ENCODE measurements around the gene BRWD1.
"Not testable (repeated sequence)": the region's sequence is repeated elsewhere in the genome, so short reads cannot be mapped to it uniquely, and the experiment has no call there.

The BRWD1 gene

DNA sequence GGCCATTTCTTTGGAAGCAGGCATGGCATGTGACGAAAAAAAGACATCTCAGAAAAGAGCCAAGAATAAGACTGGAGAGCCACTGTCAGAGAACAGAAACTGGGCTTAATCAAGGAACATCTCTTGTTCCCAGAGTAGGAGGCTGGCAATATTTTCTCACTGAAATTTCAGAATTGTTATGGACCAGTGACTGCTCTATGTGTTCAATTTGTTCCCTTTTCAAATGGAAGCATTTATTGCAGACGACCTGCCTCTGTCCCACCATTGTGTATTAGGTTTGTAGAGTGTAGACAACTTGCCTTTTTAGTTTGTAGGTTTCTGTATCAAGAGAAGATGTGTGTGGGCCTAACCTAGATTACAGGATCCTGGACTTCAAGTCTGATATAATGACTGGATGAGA is 148.9 kb downstream of the BRWD1 start:
- no peak for DNase-seq

DNA sequence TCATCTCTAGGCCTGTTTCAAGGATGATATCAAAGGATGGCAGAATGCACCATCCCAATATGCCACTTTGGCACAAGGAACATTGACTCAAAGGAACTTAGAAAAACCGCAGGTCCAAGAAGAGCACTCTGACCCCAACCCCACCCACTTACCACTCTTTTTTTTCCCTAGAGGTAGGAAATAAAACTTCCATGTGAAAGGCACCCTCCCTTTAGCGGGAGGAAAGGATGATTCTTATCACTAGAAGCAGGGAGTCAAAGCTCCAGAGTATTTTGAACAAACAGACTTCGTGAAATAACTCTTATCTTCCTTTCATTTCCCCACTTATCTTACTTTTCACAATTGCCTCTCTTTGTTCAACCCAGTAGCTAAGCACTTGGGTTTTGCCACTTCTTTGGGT is 152.4 kb downstream of the BRWD1 start:
- DNase-seq, result no peak

DNA sequence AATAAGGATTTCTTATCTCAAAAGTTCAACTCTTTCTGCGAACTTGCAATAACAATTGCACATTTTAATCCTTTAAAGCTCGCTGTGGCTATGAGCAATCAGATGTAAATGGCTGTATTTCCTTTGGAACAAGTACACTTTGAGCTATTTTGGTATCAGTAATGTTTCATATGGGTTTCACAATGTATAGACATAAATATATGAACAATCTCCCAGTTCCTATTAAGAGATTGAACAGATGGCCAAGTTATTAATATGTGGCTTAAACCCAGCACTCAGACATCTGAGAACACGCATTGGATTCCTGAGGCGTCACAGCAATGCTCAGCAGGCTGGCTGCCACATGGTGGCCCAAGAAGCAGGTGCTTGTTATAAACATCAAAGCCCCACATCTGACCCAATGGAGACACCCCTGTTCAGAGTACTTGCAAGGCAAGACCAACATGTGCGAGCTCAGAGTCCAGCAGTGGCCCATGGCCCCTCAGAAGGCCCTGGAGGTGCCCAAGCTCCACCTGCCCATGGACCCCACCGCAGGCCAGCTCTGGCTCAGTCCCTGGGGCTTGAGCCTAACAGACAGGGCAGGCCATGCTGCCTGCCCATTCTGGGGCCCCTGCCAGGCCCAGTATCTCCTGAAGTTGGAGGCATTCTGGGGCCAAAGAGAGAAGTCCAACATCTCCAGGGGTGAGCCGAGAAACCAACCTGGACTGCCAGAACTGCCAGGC is 153.9 kb downstream of the BRWD1 start:
- no peak for DNase-seq

DNA sequence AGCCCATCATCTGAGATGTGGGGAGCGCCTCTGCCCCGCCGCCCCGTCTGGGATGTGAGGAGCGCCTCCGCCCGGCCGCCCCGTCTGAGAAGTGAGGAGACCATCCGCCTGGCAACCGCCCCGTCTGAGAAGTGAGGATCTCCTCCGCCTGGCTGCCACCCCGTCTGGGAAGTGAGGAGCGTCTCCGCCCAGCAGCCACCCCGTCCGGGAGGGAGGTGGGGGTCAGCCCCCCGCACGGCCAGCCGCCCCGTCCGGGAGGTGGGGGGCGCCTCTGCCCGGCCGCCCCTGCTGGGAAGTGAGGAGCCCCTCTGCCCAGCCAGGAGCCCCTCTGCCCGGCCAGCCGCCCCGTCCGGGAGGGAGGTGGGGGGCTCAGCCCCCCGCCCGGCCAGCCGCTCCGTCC is 156.2 kb downstream of the BRWD1 start:
- DNase-seq, result not testable (repeated sequence)

DNA sequence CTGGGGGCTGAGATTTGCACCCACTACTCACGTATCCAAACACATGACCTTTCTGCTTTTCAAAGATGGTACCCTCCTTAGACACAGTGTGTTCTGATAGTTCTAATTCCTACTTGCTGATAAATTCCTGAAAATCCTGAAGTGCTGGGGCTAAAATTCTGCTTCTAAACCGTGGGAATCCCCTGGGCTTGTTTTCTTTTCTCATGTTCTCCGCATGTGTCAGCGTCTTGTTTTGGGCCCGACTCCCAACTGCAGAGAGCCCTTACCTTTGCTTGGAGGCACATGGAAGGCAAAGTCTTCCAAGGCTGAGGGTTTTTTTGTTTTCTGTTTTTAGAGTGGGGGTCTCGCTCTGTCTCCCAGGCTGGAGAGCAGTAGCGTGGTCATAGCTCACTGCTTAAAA is 157.4 kb downstream of the BRWD1 start:
- no peak for DNase-seq

DNA sequence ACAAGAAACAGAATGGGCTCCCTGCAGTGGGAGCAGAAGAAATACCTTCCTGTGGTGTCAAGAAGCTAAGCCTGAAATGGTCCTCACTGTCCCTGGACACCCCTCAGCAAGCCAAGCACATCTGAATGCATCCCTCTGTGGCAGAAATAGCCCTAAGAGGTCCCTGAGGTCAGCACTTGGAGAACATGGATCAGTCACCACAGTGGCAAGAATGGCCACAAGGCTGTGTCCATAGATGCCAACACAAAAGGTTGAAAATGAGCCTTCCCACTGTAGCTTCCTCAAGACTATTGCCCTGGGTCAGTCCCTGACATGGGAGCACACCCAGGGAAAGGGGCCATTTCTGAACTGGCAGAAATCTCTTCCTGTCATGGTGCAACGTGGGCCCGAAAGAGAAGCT is 157.9 kb downstream of the BRWD1 start:
- DNase-seq, result no peak

DNA sequence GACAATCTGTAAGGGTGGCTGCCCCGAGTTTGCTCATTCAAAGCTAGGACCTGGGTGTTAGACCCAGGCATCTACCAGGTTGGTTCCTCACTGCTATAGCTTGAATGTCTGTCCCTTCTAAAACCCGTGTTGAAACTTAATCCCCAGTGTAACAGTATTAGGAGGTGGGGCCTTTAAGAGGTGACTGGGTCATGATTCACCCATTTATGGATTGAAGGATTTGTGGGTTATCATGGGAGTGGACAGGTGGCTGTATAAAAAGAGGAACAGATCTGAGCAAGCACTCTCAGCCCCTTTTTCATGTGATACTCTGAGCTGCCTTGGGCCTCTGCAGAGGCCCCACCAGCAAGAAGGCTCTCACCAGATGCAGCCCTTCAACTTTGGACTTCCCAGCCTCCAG is 159.6 kb downstream of the BRWD1 start:
- DNase-seq, result no peak

DNA sequence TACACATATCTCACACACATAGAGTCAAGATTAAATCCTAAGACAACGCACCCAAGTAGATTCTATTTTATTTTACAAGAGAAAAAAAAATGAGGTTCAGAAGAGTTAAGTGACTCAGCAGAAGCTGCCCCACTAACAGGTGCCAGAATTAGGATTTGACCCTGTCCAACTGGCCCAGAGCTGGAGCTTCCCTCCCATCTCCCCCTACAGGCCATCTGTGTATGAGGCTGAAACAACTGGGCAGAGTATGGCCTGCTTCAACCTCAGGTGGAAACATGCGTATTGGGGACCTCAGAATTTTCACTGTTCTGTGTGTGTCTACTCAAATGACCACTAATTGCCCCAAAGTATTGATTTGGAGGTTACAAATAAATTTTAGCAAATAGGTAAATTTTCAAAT is 160.1 kb downstream of the BRWD1 start:
- DNase-seq, result no peak

DNA sequence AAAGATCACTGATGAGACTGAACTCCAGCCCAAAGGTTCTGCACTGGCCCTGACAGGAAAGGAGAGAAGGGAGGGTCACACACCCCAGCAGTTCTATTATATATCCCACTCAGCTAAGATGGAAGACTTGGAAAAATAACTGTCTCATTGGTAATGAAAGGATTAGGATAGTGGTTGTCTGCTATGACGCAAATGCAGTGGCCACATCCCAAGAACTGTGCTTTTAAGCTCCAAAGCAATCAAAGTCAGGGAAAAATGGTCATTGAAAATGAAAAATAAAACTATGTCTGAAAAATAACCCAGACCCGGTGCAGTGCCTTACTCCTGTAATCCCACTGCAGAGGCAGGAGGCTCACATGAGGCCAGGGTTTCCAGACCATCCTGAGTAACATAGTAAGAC is 161.2 kb downstream of the BRWD1 start:
- no peak for DNase-seq

DNA sequence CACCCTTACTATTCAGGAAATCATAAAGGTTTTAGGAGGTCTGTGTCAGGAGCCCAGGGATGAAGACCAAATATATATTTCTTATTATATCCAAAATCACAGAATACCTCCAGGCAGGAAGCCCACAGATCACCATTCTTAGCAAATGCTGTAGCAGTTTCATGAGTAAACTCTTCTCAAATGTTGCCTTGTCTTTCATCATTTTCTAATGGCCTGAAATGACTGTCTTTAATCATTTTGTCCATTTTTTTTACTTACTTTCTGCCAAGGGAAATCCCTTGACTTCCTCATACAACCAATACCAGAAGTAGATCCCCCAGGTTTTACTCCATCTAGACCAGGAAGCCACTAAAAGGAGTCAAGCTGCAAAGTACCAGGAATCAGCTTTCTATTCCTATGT is 162.6 kb downstream of the BRWD1 start:
- DNase-seq, result no peak

DNA sequence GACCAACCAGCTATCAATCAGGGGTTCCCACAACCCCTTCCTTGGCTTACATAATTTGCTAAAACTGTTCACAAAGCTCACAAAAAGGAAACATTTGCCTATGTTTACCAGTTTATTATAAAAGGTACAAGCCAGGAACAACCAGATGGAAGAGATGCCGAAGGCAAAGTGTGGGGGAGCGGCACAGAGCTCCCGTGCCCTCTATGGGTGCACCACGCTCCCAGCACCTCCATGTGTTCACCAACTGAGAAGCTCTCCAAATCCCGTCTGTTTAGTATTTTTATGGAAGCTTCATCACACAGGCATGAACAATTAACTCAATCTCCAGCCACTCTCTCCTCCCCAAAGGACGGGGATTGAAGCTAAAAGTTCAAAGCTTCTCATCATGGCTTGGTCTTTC is 163.1 kb downstream of the BRWD1 start:
- DNase-seq, result no peak

DNA sequence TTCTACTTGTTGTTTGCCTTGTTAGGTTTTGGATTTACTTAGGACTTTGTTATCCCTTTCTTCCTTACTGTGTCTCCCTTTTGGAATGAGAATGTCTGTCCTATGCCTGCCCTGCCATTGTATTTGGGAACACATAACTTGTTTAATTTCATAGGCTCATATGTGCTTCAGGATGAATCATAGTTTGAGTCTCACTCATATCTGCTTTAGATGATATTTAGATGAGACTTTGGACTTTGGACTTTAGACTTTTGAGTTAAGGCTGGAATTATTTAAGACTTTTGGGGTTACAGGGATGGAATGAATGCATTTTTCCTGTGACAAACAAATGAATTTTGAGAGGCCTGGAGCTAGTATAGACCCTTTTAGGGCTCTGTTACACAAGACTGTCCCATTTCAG is 163.6 kb downstream of the BRWD1 start:
- no peak for DNase-seq

DNA sequence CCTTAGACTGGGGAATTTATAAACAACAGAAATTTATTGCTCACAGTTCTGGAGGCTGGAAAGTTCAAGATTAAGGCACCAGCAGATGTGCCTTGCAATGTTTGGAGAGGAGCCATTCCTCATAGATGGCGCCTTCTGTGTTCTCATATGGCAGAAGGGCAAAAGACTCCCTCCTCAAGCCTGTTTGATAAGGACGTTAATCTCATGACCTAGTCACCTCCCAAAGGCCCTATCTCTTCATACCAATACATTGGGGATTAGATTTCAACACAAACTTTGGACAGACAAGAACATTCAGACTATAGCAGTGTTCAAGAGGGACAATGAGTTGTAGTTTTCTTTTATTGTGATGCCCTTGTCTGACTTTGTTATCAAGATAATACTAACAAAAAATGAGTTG is 164.5 kb downstream of the BRWD1 start:
- no peak for DNase-seq

DNA sequence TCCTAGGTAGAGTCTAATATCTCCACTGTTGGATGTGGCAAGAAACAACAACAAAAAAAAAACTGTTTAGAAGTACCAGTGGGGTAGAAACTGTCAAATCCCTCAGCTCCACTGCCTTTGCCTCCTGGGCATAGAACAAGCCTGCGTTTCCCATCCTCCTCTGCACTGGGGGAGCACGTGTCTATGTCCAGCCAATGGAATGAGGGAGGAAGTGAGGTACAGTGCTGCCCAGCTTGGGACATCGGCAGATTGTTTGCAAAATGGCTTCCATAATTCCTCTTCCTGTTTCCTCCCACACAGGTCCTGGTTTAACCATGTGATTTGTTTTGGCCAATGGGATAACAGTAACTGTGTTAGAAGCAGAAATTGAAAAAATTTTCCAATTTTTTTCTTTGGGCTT is 169.2 kb downstream of the BRWD1 start:
- no peak for DNase-seq

DNA sequence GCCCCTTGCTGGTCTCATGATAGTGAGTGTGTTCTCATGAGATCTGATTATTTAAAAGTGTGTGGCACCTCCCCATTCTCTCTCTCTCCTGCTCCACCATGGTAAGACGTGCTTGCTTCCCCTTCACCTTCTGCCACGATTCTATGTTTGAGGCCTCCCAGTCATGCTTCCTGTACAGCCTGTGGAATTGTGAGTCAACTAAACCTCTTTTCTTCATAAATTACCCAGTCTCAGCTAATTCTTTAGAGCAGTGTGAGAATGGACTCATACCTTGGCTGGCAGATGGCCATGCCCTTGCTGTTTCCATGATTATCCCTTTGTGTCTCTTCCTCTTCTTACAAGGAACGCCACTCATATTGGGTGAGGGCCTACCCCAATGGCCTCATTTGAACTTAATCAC is 170.5 kb downstream of the BRWD1 start:
- no peak for DNase-seq

DNA sequence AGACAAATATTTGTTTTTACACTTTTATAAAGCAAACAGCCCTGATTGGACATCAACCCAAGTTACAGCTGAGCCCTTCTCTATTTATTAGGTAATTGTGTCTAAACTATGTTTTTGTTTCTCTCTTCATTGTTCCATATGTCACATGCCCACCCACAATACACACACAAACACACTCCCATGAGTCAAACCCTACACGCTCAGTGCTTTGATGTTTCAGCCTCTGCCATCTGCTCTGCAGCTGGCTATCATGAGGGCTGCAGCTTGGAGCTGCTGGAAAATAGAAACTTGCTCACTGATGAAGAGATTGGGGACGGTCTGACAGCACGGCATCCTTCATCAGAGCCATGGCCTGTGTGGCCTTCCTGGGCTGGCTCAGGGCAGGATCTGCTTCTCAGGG is 171.9 kb downstream of the BRWD1 start:
- no peak for DNase-seq

DNA sequence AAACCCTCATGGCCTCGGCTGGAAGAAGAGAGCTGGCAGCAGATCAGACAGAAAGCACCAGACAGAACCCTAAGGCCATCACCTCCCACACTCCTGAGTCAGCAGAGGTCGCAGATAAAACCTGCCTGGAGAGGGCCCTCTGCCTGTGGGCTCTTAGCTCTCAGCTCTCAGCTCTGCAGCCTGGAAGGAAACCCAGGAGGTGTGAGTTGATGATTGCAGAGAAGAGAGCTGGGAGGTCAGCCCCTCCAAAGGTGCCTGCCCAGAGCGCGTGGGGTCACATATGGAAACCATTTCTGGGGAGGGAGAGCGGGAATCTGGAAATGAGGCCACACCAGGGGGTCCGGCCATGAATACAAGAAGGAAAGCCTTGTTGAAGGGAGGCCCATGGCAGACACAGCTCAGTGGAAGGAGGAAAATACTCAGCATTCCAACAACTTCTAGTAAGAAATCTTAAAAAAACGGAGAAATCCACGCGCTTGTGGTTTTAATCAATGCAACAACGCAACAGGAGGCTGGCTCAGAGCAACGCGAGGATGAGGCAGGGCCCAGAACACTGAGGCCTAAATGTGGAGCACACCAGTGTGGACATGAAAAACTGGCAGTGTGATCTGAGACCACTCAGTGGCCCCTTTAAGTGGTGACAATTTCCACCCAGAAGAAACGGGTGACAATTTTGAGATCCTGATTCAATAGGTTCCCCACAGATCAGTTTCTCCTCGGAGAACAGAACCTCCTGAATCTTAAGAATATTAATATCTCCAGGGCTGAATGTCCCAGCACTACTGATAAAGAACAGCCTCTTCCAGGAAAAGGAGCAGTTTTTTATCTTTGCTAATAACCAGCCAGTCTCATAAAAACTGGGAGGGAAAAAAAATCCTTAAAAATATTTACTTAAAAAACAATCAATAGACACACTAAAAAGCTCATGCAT is 175.9 kb downstream of the BRWD1 start:
- no peak for DNase-seq

DNA sequence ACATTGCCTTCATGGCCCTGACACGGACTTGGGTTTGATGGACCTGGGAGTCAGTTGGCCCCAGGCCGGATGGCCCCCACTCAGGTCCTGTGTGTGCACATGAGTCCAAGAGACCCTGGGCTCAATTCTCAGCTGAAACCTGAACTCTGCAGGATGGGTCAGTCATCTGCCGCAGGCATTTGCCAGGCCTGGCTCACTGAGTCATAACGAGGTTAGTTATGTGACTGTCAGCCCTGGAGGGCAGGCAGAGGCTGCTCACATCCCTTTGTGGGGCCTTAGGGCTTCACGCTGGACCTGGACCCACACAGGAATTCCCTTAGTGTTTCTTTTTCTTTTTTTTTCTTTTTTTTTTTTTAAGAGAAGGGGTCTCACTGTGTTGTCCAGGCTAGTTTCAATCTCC is 176.7 kb downstream of the BRWD1 start:
- no peak for DNase-seq

DNA sequence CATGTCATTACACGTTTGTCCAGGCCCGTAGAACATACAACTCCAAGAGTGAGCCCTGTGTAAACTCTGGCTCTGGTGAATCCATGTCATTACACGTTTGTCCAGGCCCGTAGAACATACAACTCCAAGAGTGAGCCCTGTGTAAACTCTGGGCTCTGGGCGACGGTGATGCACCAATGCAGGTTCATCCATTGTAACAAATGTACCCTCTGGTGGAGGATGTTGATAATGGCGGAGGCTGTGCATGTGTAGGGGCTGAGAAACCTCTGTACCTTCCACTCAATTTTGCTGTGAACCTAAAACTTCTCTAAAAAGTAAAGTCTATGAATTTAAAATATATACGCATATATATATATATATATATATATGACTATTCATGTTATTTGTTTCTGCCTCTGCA is 177.3 kb downstream of the BRWD1 start:
- not testable (repeated sequence) for DNase-seq

DNA sequence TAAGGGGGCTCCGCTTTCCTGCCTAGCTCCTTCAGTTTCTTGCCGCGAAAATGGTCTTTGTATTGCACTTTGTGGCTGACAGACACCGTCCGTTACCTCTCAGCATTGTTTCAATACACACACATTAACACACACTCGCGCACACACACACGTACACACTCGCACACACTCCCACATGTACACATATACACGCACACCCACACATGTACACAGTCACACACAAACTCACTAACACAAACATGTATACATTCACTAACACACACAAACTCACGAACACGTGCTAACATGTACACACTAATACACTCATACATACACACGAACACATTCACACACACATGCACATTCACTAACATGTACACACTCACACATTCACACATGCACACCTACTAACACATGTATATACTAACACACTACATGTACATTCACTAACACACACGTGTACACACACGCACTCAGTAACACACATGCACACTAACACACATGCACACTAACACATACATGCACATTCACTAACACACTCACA is 179.1 kb downstream of the BRWD1 start:
- no peak for DNase-seq

All from NCI-H2227 treated with DMSO at 0.1 percent for 48 hours (cell line).